Measurements from ENCODE around the gene SMPD3.

Gene SMPD3

DNA sequence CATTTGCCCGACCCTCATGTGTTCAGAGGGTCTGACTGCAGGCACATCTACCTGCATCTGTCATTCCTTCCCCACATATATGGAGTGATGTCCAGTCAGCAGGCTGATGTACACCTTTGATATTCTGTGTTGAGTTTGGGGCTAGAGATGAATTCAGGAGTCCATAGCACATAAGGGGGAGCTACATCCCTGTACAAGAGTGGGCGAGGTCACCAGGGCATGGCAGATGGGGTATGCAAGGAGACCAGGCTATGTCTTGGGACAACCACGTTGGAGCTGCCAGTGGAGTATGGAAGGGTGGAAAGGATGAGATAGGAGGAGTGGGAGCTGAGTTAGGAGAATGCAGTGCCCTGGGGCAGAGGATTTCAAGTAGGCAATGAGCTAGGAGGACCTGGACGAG lies 15.0 kb downstream of the SMPD3 start:
- DNase-seq (ENCODE audit: low read depth): no peak

DNA sequence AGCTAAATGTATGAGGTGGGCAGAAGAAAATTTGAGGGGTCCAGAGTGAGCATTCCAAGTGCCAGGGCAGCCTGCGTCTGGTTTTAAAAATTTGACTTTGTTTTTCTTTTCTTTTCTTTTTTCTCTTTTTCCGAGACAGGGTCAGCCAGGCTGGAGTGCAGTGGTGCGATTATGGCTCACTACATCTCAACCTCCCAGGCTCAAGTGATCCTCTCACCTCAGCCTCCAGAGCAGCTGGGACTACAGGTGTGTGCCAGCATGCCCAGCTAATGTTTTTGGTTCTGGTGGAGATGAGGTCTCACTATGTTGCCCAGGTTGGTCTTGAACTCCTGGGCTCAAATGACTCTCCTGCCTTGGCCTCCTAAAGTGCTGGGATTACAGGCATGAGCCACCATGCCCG lies 15.6 kb downstream of the SMPD3 start:
- DNase-seq (ENCODE audit: low read depth): no peak

DNA sequence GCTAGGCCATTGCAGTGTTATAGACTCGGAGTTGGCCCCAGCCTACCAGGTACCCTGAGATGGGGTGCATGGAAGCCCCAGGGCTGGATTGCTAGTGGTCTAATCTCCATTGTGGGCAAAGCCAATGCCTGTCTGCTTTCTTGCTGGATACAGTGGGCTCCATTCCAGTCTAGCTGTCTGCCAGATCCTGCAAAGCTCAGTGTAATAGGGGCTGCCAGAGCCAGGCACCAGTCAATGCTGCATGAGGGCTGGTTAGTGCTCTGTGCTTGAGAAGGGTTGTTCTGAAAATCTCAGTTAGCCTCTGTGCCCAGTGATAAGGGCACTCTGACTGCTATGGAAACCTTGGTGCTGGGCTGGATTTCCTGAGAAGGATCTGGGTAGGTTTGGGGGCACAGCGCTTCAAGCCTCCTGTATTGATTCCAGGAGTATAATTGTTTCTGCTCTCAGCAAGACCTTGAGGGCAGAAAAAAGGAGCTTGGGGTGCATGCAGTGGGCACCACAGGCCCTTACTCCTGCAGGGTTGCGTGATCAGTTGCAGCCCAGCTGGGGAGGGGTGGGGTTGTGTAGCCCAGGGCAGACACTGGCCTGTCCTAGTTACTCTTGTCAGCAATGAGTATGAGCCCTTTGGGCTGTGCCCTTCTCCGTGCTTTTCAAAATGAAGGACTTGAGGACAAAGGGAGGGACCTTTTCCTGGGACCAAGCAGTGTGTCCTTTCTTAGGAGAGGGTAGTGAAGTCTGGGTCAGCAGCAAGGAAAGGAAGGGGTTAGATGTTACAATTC lies 19.0 kb downstream of the SMPD3 start:
- no peak for DNase-seq (ENCODE audit: low read depth)

DNA sequence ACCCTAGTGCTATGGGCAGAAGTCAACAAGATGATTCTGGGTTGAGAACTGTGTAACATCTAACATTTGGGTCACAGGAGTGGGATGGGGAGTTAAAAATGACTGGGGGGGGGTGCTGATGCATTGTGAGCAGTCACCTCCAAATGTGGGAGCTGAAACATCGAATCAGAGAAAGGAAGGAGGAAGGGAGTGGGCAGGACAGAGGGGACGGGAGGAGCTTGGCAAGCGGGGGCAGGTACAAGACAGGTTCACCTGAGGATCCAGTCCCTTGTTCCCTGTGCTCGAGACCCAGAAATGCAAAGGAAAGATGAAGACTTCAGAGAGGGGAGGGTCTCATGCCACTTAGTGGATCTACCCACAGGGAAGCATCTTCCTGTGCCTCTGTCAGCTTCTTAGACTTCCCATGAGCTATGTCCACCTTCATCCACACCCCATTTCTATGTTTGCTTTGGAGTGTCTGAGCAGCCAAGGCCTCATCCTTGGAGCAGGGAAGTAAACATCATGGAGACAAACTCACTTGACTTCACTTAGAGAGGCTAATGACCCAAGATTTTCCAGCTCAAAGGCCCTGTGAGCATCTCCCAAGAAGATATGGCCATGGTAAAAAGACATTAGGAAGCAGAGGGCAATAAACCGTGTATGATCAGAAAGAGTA lies 20.5 kb downstream of the SMPD3 start:
- DNase-seq (ENCODE audit: low read depth): no peak

DNA sequence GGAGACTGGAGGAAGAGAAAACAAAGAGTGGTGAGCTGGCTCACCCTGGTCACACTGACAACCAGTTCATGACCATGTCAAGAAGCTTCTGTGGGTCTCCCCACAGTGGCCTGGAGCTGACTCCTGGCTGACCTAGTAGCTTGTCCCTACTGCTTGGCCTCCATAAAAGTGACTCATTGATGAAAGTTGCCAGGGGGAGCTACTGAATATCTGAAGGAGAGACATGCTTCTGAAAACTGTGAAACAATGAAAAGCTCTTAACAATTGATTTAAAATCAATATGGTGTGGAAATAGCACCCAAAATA lies 22.0 kb downstream of the SMPD3 start:
- no peak for DNase-seq (ENCODE audit: low read depth)

DNA sequence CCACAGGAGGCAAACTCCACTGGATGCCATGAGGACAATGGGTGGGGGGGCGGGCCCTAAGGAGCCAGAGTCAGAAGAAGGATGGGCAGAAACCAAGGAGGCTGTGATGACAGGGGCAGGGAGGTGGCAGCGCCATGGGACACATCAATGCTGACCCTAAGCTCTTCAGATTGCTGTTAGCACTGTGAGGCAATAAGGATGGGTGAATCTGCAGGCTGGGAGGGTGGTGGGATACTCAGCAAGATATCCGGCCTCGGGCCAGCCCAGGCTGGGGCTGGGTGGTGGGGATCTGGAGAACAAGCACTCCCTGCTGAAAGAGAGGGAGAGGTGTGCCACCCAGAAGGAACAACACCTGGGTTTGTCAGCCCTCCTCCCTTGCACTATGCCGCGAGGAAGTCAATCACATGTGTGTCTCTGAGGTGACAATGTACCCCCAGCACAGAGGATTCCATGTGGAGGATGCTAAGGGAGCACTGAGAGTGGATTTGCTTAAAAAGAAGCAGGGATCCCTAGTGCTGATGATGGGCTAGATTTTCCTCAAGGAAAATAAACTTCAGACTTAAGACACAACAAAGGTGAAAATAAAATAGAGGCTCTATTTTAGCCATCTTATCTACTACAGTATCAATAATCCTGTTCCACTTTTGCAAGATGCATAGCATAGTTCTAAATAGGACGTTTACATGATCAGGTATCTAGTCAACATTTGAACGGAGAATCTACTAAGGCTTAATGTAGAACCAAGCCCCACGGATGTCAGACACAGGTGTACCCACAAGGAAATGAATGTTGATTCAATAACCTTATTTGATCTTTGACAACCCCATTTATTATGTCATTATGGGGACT lies 22.6 kb downstream of the SMPD3 start:
- no peak for DNase-seq (ENCODE audit: low read depth)

DNA sequence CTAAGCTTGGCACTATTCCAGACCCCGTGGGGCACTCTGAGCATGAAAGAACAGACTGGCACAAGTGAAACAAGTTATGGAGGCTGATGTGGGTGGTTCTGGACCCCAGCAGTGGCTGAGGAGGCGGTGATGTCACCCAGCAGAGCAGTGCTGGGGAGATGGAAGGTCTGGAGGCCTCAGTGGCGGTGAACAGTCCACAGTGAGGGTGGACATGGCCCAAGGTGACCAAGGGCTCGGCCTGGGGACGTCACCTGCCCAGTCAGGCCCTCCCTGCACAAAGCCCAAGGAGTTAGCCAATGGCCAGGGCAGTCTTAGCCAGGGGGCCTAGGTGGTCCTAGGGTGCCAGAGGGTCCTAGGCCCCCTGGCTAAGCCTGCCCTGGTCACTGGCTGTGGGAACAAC lies 24.5 kb downstream of the SMPD3 start:
- DNase-seq (ENCODE audit: low read depth): no peak

DNA sequence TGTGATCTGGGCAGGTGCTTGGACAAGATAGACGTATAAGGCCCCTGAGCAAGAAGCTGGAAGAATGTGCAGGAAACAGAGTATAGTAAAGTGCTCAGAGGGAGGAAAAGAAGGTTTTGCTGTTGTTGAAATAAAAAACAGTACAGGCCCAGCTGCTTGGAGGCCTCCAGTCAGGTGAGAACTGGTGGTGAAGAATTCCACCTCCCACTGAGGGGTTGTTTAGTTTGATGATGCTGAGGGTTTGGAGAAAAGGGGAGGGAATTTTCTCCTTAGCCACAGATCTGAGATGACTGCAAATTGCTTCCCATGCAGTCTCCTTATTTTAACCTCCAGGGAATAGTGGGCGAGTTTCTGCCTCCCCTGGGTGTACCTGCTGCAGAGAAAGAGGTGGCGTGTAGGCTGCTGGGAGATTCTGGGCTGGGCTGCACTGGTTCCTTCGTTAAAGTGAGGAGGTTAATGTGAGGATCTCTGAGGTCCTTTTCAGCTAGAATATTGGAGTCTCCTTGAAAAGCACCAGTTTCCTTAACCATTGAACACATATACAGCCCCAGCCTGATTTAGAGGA lies 25.8 kb downstream of the SMPD3 start:
- DNase-seq (ENCODE audit: low read depth): no peak

DNA sequence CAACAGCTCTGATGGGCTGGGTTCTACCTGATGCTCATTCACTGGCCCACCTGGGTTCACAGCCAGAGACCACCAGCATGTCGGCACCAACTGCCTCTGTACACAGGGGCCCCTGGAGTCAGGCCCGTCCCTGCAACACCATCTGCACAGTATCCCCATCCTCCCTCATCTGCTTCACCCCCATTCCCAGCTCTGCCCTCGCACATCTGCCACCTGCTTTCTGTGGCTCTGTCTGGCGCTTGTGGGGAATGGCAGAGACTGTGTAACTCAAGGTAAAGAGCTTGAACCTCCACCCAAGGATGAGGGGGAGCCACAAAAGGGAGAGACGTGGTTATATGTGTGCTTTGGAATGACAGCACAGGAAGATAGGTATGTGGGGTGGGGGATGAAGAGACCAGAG lies 27.2 kb downstream of the SMPD3 start:
- DNase-seq (ENCODE audit: low read depth): no peak

DNA sequence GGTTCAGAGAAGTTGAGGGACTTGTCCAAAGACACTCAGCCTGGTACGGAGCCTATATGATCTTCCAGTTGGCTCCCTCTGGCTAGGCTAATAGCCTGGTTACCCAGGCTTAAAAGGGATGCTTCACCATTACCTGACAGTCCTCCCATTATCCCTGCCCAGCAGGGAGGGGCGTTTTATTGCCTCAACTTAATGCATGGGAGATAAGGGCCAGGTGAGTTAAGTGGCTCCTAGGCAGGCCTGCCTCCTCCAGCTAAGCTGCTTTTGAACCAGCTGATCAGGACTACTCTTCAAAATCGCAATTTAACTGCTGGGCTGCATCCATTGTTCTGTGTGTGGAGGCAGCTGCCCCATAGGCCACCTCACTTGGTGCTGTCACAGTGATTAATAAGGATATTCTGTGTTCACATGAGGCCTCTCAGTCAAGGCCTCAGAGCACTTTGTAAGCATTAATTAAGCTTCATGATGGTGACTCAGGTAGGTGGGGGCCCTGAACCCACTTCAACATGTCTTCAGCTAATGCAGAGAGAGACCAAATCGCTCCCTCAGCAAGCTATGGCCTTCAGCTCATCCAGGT lies 27.9 kb downstream of the SMPD3 start:
- no peak for DNase-seq (ENCODE audit: low read depth)

DNA sequence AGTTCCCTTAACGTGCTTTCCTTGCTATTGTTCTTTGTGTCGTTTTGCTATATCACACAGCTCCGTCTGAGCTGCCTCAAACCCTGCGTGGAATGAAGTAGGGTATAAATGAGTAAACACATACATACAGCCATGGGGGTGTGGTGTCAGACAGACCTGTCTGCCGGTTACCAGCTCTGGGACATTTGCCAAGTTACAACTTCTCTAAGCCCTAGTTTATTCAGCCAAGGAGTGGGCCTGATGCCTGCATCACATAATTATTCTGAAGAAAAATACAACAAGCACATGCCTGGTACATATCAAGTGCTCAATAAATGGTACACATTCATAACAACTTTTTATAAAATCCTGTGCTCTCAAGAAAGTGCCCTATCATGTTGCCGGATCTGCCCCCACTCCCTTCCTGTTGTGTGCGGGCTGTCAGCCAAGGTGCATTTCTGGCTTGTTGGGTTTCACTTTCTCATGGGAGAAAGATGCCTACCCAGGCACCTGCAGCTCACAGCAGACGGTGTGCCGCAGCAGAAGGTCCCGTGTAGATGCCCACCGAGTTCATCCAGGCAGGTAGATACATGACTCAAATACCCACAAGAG lies 30.5 kb downstream of the SMPD3 start:
- no peak for DNase-seq (ENCODE audit: low read depth)

DNA sequence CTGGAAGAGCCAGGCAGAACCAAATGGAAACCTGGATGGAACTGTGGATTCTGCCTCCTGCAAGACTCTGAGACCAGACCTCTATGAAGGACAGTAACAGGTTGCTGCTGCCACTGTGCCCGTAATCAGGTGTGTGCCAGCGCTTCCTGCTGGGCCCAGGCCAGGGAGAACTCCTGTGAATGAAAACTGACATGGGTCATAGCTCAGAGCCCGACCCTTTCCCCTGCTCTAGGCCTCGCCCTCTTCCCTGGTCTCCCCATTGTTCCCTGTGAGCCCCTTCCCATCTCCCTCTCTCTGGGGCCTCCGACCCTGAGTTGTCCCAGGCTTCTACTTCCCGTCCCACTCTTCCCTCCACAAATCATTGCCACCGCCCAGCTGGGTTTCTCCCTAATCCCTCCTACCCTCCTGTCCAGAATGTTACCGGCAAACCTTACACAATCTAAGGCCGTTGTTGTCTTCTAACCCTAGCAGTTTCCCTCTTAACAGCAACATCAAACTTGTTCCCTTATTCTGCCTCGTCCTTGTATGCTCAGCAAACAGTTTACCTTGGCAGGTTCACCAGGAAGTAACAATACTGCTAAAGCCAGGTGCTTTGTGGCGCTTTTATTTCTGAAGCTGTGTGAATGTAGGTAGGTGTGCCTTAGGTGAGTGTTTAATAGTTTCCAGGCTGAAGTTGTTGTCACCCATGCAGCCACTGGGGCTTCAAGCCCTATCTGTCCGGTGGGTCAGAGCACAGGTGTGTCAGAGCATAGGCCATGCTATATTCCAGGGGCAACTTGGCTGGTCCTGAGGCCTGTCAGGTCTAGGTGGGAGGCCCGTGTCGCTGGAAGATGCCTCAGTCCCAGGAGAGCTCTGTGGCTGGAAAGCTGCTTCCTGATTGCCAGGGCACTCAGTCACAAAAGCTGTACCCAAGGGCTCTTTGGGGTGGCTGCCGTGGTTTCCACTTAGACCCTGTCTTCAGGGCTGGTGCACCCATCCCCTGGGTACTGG lies 32.0 kb downstream of the SMPD3 start:
- no peak for DNase-seq (ENCODE audit: low read depth)

DNA sequence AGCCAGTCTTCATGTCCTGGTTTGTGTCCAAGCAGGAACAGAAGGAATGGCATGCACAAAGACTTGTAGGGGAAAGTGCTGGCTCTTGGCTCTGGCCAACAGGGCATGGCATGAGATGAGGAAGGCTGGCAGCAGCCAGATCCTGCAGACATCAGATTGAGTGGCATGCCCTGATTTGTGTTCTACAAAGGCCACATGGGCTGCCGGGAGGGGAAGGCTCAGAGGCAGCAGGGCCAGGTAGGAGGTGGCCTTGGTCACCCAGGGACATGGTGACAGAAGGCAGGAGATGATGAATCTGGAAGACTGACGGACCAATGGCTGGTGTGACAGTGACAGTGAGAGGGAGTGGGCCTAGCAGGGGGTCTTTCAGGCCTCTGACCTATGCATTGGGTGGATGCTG lies 33.7 kb downstream of the SMPD3 start:
- DNase-seq (ENCODE audit: low read depth): no peak

DNA sequence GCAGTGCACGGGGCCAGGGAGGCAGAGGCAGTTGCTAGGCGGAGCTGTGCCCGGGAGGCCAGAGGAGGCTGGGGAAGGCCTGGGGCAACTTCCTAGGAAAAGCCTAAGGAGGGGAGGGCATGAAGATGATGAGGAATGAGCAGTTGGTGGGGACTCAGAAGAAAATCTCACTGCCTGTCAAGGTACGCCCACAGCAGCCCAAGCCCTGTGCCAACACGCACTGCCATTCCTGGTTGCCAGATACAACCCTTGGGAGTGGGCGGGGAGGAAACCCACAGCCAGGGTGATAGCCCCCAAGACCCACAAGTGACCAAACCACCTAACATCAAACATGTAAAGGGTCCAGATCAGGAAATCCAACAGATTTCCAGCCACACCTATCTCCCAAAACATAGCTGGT lies 36.2 kb downstream of the SMPD3 start:
- DNase-seq (ENCODE audit: low read depth): no peak

DNA sequence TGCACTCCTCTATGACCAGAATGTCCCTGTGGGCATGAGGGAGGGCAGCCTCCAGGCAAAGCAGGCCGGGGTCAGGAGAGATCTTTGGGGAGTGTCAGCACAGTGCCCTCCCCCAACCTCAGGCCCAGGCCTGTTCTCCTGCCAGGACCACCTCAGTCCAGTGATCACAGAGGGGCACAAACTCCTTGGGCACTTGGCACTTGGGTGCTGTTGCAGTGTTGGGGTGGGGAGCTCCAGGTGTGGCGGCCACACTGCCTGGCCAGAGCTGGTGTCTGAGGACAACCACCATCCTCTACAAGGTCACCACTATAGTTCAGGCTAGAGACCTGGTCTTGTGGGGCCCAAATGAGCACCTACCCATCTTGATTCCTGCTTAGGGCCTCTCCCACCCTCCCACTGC lies 37.2 kb downstream of the SMPD3 start:
- DNase-seq (ENCODE audit: low read depth): no peak

DNA sequence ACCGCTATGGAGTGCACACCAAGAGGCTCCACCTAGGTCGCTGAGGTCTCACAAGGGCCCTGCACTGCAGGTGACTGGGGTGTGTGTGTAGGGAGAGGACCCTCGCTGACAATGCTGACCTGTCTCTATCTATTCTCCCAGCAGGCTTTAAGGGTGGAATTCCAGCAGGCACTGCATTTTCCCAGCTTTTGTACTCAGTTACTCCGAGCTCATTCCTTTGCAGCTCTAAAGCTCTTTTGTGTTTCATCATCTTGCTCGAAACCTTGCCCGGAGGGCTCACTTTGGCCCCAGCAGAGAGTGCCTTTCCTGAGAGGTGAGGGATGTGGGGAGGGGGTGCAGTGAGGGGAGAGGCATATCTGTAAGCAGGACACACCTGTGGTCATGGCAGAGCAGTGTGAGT lies 39.3 kb downstream of the SMPD3 start:
- no peak for DNase-seq (ENCODE audit: low read depth)

DNA sequence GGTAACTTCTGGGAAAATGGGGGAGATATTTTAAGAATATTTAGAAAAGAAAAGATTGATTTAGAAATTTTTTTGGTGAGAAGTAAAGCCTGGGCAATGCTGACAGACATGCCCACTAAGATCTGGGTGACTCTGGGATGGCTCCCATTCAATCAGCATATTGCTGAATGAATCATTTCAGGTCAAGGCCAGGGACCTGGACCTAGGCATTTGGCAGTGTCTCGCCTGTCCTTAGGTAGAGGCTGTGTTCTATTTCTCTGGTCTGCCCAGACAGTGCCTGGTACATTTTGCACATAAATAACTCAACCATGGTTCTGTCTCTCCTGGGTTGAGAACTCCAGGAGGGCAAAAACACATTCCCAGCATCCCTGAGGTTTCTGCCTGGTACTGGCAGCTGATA lies 39.9 kb downstream of the SMPD3 start:
- no peak for DNase-seq (ENCODE audit: low read depth)

DNA sequence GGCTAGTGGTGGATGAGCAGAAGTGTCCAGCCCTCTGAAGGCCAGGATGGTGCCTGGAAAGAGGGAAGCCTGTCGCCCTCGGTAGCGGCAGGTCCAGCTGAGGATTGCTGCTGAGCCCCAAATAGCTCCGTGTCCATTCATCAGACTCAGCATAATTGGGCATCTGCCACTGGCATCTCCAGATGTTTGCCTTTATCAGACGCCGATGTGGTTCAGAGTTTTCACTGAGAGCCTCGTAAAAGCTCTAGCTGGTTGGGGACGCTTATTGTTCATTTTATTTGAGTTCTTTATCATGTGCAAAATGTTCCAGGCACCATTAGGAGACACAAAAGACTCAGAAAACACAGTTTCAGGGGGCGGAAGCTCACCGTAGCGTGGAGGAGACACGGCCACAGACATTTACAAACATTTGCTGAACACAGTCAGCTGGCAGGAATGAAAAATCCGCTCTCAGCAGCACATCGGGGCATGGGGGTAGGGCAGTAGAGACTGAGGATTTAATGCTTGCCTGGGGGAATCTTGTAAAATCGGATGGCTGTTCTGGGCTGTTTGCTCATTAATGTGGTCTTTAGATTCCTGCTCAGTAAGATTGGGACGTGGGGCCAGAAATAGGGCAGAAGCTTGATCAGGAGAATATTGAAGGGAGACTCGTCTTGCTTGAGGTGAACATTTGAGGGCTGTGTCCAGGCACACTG lies 41.7 kb downstream of the SMPD3 start:
- no peak for DNase-seq (ENCODE audit: low read depth)

DNA sequence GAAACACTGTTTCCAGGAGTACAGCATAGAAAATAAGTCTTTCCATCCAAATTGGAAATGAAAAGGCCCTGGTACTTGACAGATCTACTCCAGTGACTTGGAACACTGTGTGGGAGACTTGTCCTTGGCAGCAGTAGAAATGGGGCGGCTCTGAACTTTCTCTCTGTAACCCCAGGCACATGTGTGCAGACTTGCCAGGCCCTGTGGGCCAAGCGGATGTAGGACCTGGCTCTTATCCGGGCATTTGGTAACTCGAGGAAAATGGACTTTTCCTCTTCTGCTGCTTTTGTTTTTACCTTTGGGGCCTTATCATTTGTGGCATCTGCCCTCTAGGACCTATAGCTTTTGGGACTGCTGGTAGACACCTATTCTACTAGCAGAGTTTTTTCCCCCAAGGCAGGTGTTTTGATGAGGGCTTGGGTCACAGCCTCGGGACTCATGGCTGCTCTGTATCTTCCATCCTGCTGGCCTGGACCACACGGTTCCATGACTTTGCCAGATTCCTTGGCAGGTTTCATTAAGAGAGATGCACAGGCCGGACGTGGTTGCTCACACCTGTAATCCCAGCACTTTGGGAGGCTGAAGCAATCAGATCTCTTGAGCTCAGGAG lies 43.5 kb downstream of the SMPD3 start:
- no peak for DNase-seq (ENCODE audit: low read depth)

DNA sequence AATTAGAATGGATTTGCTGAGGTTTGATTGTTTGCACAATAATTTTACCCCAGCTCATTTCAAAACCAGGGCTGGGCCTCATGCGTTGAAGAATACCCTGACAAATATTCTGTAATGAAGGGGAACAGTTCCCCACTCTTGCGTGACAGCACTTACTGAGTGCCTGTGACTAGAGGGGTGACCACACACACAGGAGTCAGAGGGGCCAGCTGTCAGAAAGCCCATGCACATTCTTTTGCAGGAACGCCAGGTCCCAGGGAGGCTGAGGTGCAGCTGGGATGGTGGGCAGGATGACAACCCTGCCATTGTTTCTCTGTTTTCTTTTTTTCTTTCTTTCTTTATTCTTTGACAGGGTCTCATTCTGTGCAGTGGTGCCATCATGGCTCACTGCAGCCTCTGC lies 44.6 kb downstream of the SMPD3 start:
- no peak for DNase-seq (ENCODE audit: low read depth)

Data from fibroblast of the conjunctiva (primary cell).